Thyroid gland (tissue), 4 donors: ENCODE results near the gene MITF. TPM values are rescaled to one million over a fixed set of nuclear protein-coding genes. Genes with fewer than 3 reads are reported as not detected.
A peak's percentile ranks its signal among the peaks of the same experiment; 100 is the strongest.

Experiments used
- DNase-seq, 2 donors: peaks; one replicate each; pipeline ENCODE4 v3.0.0-alpha.2; 2019
- H3K27ac ChIP-seq, 3 donors: fragments of 200-600 bp; sonication (generic); 1 replicate in 2 of 3; 2 replicates in 1 of 3; pipeline ENCODE4 v1.5.1; 2016 to 2019; ENCODE audit warnings: mild to moderate bottlenecking in 1 of 3, moderate library complexity in 1 of 3
- H3K27me3 ChIP-seq: fragments of 200-600 bp; sonication (generic); one replicate; pipeline ENCODE4 v1.5.1; 2019
- H3K36me3 ChIP-seq, 2 donors: fragments of 200-600 bp; sonication (generic); one replicate each; pipeline ENCODE4 v1.5.1; 2016 to 2019
- H3K4me1 ChIP-seq, 2 donors: fragments of 200-600 bp; sonication (generic); one replicate each; pipeline ENCODE4 v1.5.1; 2017 to 2019
- H3K4me3 ChIP-seq, 3 donors: fragments of 200-600 bp; sonication (generic); replicated peaks in 1 of 3; 1 replicate in 2 of 3; 2 replicates in 1 of 3; pipeline ENCODE4 v1.5.1; 2016; ENCODE audit warnings: mild to moderate bottlenecking in 1 of 3
- H3K9me3 ChIP-seq: fragments of 200-600 bp; sonication (generic); one replicate; pipeline ENCODE4 v1.5.1; 2017
- CTCF ChIP-seq, 6 experiments: fragments of 200-600 bp in 3 of 6; fragments of 450-650 bp in 3 of 6; sonication (generic) in 3 of 6; IDR thresholded peaks; one replicate each; pipeline ENCODE4 v1.5.1; 2016 to 2019; ENCODE audit warnings: antibody characterized with exemption in 6 of 6, mild to moderate bottlenecking in 2 of 6, inconsistent platforms in 1 of 6, moderate library complexity in 1 of 6
- POLR2A ChIP-seq, 2 donors: fragments of 450-650 bp; IDR thresholded peaks; one replicate each; pipeline ENCODE4 v1.6.1; 2017; ENCODE audit warnings: antibody characterized with exemption in 2 of 2, mild to moderate bottlenecking in 2 of 2, moderate library complexity in 1 of 2
- WGBS, 2 donors: methylation state at CpG; one replicate each; pipeline ENCODE4 v1.1.5; 2017; 5-methylcytosine and 5-hydroxymethylcytosine counted together
- intact Hi-C: fragments of 100-400 bp; cut with DNase I; formaldehyde crosslinking; loops from one replicate; pipeline ENCODE4 v1.15.1; 2023
- total RNA-seq, 4 donors: library from RNA; depleted of rRNA; stranded (reverse); fragments of >200 nt; gene quantifications; one replicate each; pipeline ENCODE4 v1.2.3, GENCODE V29; 2016

Gene MITF
- total RNA-seq, 4 donors from 2014 or later, result 22.4 to 52.1 (median 26.4) TPM

GRCh38 chr3:69861556-69861955, 122.3 kb downstream of the MITF start:
- Histone ChIP-seq H3K36me3 (no peaks in the 10 kb centered on the region), H3K27ac (no peak overlapping the region), H3K9me3 (no peaks in the 10 kb centered on the region), H3K4me1 (peaks cover 15 to 16% of the 10 kb centered on the region in 2 donors), H3K27me3 (no peaks in the 10 kb centered on the region), H3K4me3 (no peak overlapping the region)
- DNase-seq, result no peak
- WGBS, 2 donors, result 87 to 88% methylated on average over 3 of the region's 3 CpGs
- TF ChIP-seq CTCF (IDR thresholded peaks at IDR 0.05) (no peak), POLR2A (IDR thresholded peaks at IDR 0.05) (no peak)
- intact Hi-C loops, result no loop called here

GRCh38 chr3:69864141-69864540, 124.9 kb downstream of the MITF start:
- intact Hi-C loops, result no loop called here
- H3K4me3 ChIP-seq, result no peak overlapping the region
- peaks cover 8 to 12% of the 10 kb centered on the region in 2 donors for H3K4me1 ChIP-seq
- no peaks in the 10 kb centered on the region for H3K9me3 ChIP-seq
- TF ChIP-seq POLR2A (IDR thresholded peaks at IDR 0.05) (no peak), CTCF (IDR thresholded peaks at IDR 0.05) (no peak)
- no peaks in the 10 kb centered on the region for H3K27me3 ChIP-seq
- WGBS, 2 donors, result 95 to 96% methylated on average over 3 of the region's 3 CpGs
- no peak overlapping the region for H3K27ac ChIP-seq
- DNase-seq, result no peak
- H3K36me3 ChIP-seq, result no peaks in the 10 kb centered on the region

- peaks cover 8 to 12% of the 10 kb centered on the region in 2 donors for H3K4me1 ChIP-seq
- no peak overlapping the region for H3K27ac ChIP-seq
- 81 to 85% methylated on average over 2 of the region's 2 CpGs for WGBS, 2 donors
Measured at GRCh38 chr3:69864766-69865165, 125.5 kb downstream of the MITF start.

GRCh38 chr3:69865925-69866679, 126.8 kb downstream of the MITF start:
- peaks cover 14 to 16% of the 10 kb centered on the region in 2 donors for H3K4me1 ChIP-seq

More at GRCh38 chr3:69864766-69865165, 125.5 kb downstream of the MITF start:
- intact Hi-C loops, result no loop called here
- H3K36me3 ChIP-seq, result no peaks in the 10 kb centered on the region
- TF ChIP-seq CTCF (IDR thresholded peaks at IDR 0.05) (no peak), POLR2A (IDR thresholded peaks at IDR 0.05) (no peak)
- no peaks in the 10 kb centered on the region for H3K27me3 ChIP-seq
- DNase-seq, result no peak
- H3K9me3 ChIP-seq, result no peaks in the 10 kb centered on the region
- H3K4me3 ChIP-seq, result no peak overlapping the region

More at GRCh38 chr3:69865925-69866679, 126.8 kb downstream of the MITF start:
- no peaks in the 10 kb centered on the region for H3K27me3 ChIP-seq
- H3K9me3 ChIP-seq, result no peaks in the 10 kb centered on the region
- no peaks in the 10 kb centered on the region for H3K36me3 ChIP-seq
- DNase-seq, result peak; percentile 81 to 85
- intact Hi-C loops, result no loop called here
- 28 to 33% methylated on average over 9 to 10 of the region's 10 CpGs for WGBS, 2 donors
- TF ChIP-seq POLR2A (IDR thresholded peaks at IDR 0.05) (peak in 1 of 2 donors; percentile 76), CTCF (IDR thresholded peaks at IDR 0.05) (peak in 1 of 6 experiments; percentile 3)
- peak overlapping the region; percentile 64 to 76 (median 75) for H3K27ac ChIP-seq
- peak overlapping the region in 2 of 3 donors; percentile 42 to 85 for H3K4me3 ChIP-seq
